Hepatocyte (in vitro differentiated cells): ENCODE results near the gene SPRYD3. TPM values are rescaled to one million over a fixed set of nuclear protein-coding genes. Genes with fewer than 3 reads are reported as not detected.
"Not testable (repeated sequence)": the region's sequence is repeated elsewhere in the genome, so short reads cannot be mapped to it uniquely, and the experiment has no call there.

Source experiments
- DNase-seq: peaks from one replicate; pipeline ENCODE4 v3.0.0-alpha.2; 2016; ENCODE audit warnings: low spot score
- H2AFZ ChIP-seq: fragments of 200-600 bp; sonication (generic); 2 replicates; pipeline ENCODE4 v1.6.0; 2016; ENCODE audit warnings: antibody characterized with exemption, mild to moderate bottlenecking
- H3K27ac ChIP-seq: fragments of 200-600 bp; sonication (generic); 2 replicates; pipeline ENCODE4 v1.5.1; 2016; ENCODE audit warnings: mild to moderate bottlenecking
- H3K27me3 ChIP-seq: fragments of 200-600 bp; sonication (generic); 2 replicates; pipeline ENCODE4 v1.6.1; 2016
- H3K36me3 ChIP-seq: fragments of 200-600 bp; sonication (generic); replicated peaks from 2 replicates; pipeline ENCODE4 v1.5.1; 2016; ENCODE audit warnings: low read depth; ENCODE audit not compliant: insufficient read depth
- H3K4me1 ChIP-seq: fragments of 200-600 bp; sonication (generic); 2 replicates; pipeline ENCODE4 v1.5.1; 2016; ENCODE audit warnings: mild to moderate bottlenecking, moderate library complexity; ENCODE audit not compliant: insufficient read depth
- H3K4me2 ChIP-seq: fragments of 200-600 bp; sonication (generic); 2 replicates; pipeline ENCODE4 v1.6.0; 2016
- H3K4me3 ChIP-seq: fragments of 200-600 bp; sonication (generic); 2 replicates; pipeline ENCODE4 v1.5.1; 2016; ENCODE audit warnings: mild to moderate bottlenecking
- H3K79me2 ChIP-seq: fragments of 200-600 bp; sonication (generic); 2 replicates; pipeline ENCODE4 v1.6.0; 2017; ENCODE audit warnings: mild to moderate bottlenecking
- H3K9me2 ChIP-seq: fragments of 200-600 bp; sonication (generic); replicated peaks from 2 replicates; pipeline ENCODE4 v1.6.0; 2017; ENCODE audit warnings: mild to moderate bottlenecking; ENCODE audit not compliant: insufficient read depth
- H3K9me3 ChIP-seq: fragments of 200-600 bp; sonication (generic); 2 replicates; pipeline ENCODE4 v1.5.1; 2016; ENCODE audit warnings: low read depth, mild to moderate bottlenecking
- H4K20me1 ChIP-seq: fragments of 200-600 bp; sonication (generic); 2 replicates; pipeline ENCODE4 v1.6.0; 2016; ENCODE audit warnings: mild to moderate bottlenecking; ENCODE audit not compliant: insufficient read depth, poor library complexity, severe bottlenecking
- EZH2 ChIP-seq: fragments of 200-600 bp; sonication (generic); IDR thresholded peaks from 2 replicates; pipeline ENCODE4 v1.6.1; 2016; ENCODE audit warnings: antibody characterized with exemption, mild to moderate bottlenecking, borderline replicate concordance
- EZH2phosphoT487 ChIP-seq: fragments of 200-600 bp; sonication (generic); IDR thresholded peaks from one replicate; pipeline ENCODE4 v1.6.1; 2018; ENCODE audit warnings: antibody characterized with exemption, mild to moderate bottlenecking, low read depth, moderate library complexity; ENCODE audit not compliant: unreplicated experiment, severe bottlenecking
- WGBS: methylation state at CpG from one replicate; pipeline ENCODE4 v1.1.6; 2016; ENCODE audit warnings: low lambda C conversion rate; ENCODE audit errors: missing lambda C conversion rate; 5-methylcytosine and 5-hydroxymethylcytosine counted together
- polyA plus RNA-seq: library from polyadenylated mRNA; unstranded; fragments of >200 nt; fragmentation: Nextera tagmentation; extraction: Ambion mirVana; gene quantifications from 2 replicates; pipeline ENCODE4 v1.2.1, GENCODE V29; 2016
- total RNA-seq: library from RNA; depleted of rRNA; stranded (reverse); fragments of >200 nt; gene quantifications from 2 replicates; pipeline ENCODE4 v1.2.3, GENCODE V29; 2014
- TF ChIP-seq, protein P1 (sequence below): fragments of 200-600 bp; sonication (generic); IDR thresholded peaks from 2 replicates; pipeline ENCODE4 v1.5.1; 2016; ENCODE audit warnings: antibody characterized with exemption, mild to moderate bottlenecking; ENCODE audit not compliant: poor library complexity

The SPRYD3 gene
- total and polyA plus RNA-seq, 2 experiments from 2014 or later: 20.9 to 24.6 TPM

DNA sequence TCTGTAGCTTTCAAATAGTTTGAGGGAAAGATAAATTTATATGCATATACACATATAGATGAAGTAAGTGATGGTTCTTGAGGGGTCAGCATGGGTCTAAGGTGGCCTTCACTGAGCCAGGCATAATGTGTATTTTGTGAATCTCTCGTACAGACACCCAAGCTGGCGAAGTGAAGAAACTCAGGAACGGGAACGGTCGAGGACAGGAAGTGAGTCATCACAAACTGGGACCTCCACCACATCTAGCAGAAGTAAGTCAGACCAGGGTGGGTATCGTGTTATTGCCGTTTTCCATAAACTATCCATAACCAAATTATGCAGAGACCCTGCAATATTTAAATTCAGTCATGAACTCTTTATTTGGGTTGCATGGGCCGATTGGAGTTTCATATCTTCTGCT, 44.7 kb downstream of the SPRYD3 start:
- Histone ChIP-seq H3K27me3 (no peaks in the 10 kb centered on the region), H3K9me3 (no peaks in the 10 kb centered on the region), H3K79me2 (peaks cover 36% of the 10 kb centered on the region), H3K4me2 (no peak overlapping the region), H3K9me2 (no peaks in the 10 kb centered on the region), H3K27ac (no peak overlapping the region), H4K20me1 (peaks cover 16% of the 10 kb centered on the region), H3K4me1 (no peaks in the 10 kb centered on the region), H3K36me3 (peaks cover 4% of the 10 kb centered on the region), H2AFZ (no peak overlapping the region), H3K4me3 (no peak overlapping the region)
- DNase-seq: no peak
- TF ChIP-seq, protein P1, sequence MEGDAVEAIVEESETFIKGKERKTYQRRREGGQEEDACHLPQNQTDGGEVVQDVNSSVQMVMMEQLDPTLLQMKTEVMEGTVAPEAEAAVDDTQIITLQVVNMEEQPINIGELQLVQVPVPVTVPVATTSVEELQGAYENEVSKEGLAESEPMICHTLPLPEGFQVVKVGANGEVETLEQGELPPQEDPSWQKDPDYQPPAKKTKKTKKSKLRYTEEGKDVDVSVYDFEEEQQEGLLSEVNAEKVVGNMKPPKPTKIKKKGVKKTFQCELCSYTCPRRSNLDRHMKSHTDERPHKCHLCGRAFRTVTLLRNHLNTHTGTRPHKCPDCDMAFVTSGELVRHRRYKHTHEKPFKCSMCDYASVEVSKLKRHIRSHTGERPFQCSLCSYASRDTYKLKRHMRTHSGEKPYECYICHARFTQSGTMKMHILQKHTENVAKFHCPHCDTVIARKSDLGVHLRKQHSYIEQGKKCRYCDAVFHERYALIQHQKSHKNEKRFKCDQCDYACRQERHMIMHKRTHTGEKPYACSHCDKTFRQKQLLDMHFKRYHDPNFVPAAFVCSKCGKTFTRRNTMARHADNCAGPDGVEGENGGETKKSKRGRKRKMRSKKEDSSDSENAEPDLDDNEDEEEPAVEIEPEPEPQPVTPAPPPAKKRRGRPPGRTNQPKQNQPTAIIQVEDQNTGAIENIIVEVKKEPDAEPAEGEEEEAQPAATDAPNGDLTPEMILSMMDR: no peak
- TF ChIP-seq EZH2phosphoT487 (no peak), EZH2 (no peak)
- 89% methylated on average over 8 of the region's 8 CpGs for WGBS

DNA sequence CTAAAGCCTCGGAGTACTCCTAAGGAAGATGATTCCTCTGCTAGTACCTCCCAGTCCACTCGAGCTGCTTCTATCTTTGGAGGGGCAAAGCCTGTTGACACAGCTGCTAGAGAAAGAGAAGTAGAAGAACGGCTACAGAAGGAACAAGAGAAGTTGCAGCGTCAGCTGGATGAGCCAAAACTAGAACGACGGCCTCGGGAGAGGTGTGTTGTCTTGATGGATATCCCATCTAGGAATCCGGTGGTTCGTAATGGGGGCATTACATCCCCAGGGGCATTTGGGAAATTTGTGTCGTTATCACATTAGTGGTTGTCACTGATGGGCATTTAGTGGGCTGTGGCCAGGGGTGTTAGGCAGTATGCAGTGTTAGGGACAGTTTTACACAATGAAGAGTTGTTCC, 45.4 kb downstream of the SPRYD3 start:
- 92% methylated on average over 10 of the region's 10 CpGs for WGBS
- H3K9me3 ChIP-seq, DNase-seq, H2AFZ ChIP-seq, H3K36me3 ChIP-seq, H3K4me1 ChIP-seq, H3K4me3 ChIP-seq, H3K27ac ChIP-seq, H3K9me2 ChIP-seq, H3K4me2 ChIP-seq, H3K27me3 ChIP-seq: not testable (repeated sequence)
- Histone ChIP-seq H4K20me1 (peaks cover 15% of the 10 kb centered on the region), H3K79me2 (peaks cover 36% of the 10 kb centered on the region)

DNA sequence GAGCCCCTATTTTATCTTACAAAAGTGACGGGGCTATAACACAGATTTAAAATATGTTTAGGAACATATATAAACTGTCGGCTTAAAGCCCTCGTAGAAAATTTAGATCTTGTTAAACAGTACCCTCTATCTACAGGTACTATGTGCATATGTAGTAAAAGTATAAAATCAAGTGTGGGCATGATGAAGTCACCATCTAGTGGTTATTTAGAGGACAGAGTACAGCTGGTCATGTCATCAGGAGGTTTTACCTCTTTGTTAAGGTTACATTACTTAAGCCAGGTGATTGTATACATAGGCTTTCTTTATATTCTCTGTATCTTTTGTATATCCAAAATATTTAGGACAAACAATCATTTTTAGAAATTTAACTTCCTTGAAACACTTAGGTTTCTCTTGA, 47.6 kb downstream of the SPRYD3 start:
- DNase-seq: no peak
- Histone ChIP-seq H3K9me2 (no peaks in the 10 kb centered on the region), H3K9me3 (no peaks in the 10 kb centered on the region), H3K4me3 (no peak overlapping the region), H3K27me3 (no peaks in the 10 kb centered on the region), H3K4me2 (no peak overlapping the region), H3K79me2 (peaks cover 48% of the 10 kb centered on the region), H2AFZ (no peak overlapping the region), H4K20me1 (peaks cover 14% of the 10 kb centered on the region), H3K36me3 (no peaks in the 10 kb centered on the region), H3K4me1 (no peaks in the 10 kb centered on the region), H3K27ac (no peak overlapping the region)
- WGBS: 96% methylated on average over 3 of the region's 3 CpGs
- TF ChIP-seq EZH2 (no peak), EZH2phosphoT487 (no peak)
- TF ChIP-seq, protein P1: no peak

DNA sequence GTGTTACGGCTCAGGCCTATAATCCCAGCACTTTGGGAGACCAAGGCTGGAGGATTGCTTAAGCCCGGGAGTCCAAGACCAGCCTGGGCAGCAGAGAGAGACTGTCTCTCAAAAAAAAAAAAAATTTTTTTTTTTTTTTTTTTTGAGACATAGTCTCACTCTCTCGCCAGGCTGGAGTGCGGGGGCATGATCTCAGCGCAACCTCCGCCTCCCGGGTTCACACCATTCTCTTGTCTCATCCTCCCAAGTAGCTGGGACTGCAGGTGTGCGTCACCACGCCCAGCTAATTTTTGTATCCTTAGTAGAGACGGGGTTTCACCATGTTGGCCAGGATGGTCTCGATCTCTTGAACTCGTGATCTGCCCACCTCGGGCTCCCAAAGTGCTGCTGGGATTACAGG, 52.2 kb downstream of the SPRYD3 start:
- H3K9me3 ChIP-seq, H2AFZ ChIP-seq, H3K27ac ChIP-seq, H3K36me3 ChIP-seq, H3K27me3 ChIP-seq, H3K4me2 ChIP-seq, H3K4me3 ChIP-seq, H3K9me2 ChIP-seq, H3K4me1 ChIP-seq, DNase-seq: not testable (repeated sequence)
- Histone ChIP-seq H3K79me2 (peaks cover 64% of the 10 kb centered on the region), H4K20me1 (peaks cover 14% of the 10 kb centered on the region)
- 89% methylated on average over 12 of the region's 13 CpGs for WGBS

DNA sequence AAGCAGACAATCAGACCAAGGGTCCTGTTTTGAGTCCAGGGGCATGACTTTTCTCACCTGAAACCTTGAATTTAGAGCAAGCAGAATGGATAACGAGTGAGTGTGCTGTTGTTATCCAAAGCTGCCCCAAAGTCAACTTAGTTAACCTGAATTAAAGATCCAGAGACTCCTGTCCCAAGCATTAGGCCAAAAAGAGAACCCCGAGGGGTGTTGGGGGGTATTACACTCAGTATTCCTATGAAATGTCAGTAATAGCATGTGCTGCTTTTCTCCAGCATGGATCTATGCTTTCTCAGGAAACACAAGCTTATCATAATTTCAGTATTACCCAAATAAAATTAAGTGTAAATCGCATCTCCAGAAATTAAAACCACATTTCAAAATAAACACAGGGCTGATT, 53.9 kb downstream of the SPRYD3 start:
- WGBS: 91% methylated on average over 3 of the region's 3 CpGs
- Histone ChIP-seq H4K20me1 (peaks cover 14% of the 10 kb centered on the region), H3K36me3 (peaks cover 4% of the 10 kb centered on the region), H3K27ac (no peak overlapping the region), H3K4me2 (no peak overlapping the region), H2AFZ (no peak overlapping the region), H3K79me2 (peaks cover 69% of the 10 kb centered on the region), H3K9me2 (no peaks in the 10 kb centered on the region), H3K4me1 (no peaks in the 10 kb centered on the region), H3K4me3 (no peak overlapping the region), H3K27me3 (no peaks in the 10 kb centered on the region), H3K9me3 (no peaks in the 10 kb centered on the region)
- no peak for DNase-seq
- TF ChIP-seq EZH2: no peak
- TF ChIP-seq, protein P1: no peak
- TF ChIP-seq EZH2phosphoT487: no peak
